Astrocyte of the cerebellum (primary cell): ENCODE data around the gene CTNND1.

Source experiments
- DNase-seq: peaks from one replicate; pipeline ENCODE4 v3.0.0-alpha.2; 2011; ENCODE audit warnings: low read depth
- H3K4me3 ChIP-seq: 2 replicates; pipeline ENCODE4 v1.5.1; 2011; ENCODE audit warnings: mild to moderate bottlenecking, low read depth, low read length, moderate library complexity
- in situ Hi-C: cut with HindIII; loops from 2 replicates; pipeline ENCODE4 v1.10.0; 2017; ENCODE audit warnings: low sequenced_read_pairs
- TF ChIP-seq, protein P1 (sequence below): IDR thresholded peaks from 2 replicates; pipeline ENCODE4 v1.5.1; 2012; ENCODE audit warnings: low read length, low read depth, moderate library complexity, mild to moderate bottlenecking; ENCODE audit errors: missing control alignments

Gene CTNND1

GRCh38 chr11:57798905-57799559 lies 37.4 kb downstream of the CTNND1 start:
- H3K4me3 ChIP-seq, result no peak overlapping the region
- in situ Hi-C loops, result no loop called here
- no peak for DNase-seq
- TF ChIP-seq, protein P1, sequence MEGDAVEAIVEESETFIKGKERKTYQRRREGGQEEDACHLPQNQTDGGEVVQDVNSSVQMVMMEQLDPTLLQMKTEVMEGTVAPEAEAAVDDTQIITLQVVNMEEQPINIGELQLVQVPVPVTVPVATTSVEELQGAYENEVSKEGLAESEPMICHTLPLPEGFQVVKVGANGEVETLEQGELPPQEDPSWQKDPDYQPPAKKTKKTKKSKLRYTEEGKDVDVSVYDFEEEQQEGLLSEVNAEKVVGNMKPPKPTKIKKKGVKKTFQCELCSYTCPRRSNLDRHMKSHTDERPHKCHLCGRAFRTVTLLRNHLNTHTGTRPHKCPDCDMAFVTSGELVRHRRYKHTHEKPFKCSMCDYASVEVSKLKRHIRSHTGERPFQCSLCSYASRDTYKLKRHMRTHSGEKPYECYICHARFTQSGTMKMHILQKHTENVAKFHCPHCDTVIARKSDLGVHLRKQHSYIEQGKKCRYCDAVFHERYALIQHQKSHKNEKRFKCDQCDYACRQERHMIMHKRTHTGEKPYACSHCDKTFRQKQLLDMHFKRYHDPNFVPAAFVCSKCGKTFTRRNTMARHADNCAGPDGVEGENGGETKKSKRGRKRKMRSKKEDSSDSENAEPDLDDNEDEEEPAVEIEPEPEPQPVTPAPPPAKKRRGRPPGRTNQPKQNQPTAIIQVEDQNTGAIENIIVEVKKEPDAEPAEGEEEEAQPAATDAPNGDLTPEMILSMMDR, result no peak

- no peak overlapping the region for H3K4me3 ChIP-seq
- peak; percentile 45 for DNase-seq
- in situ Hi-C loops, result loop anchor here (25.0 kb wide), 1 partner anchor 712 kb away; the partner anchor contains the start of gene OR5B21
- TF ChIP-seq, protein P1, result peak; percentile 67
Measured at GRCh38 chr11:57800444-57801182, 39.0 kb downstream of the CTNND1 start.

- TF ChIP-seq, protein P1, result no peak
- in situ Hi-C loops, result loop anchor here (25.0 kb wide), 1 partner anchor 711 kb away; the partner anchor contains the start of gene OR5B21
- H3K4me3 ChIP-seq, result no peak overlapping the region
- DNase-seq, result no peak
Measured at GRCh38 chr11:57801183-57801485, 39.5 kb downstream of the CTNND1 start.

GRCh38 chr11:57802411-57802810 lies 40.8 kb downstream of the CTNND1 start:
- TF ChIP-seq, protein P1, result no peak
- in situ Hi-C loops, result loop anchor here (25.0 kb wide), 1 partner anchor 710 kb away; the partner anchor contains the start of gene OR5B21
- H3K4me3 ChIP-seq, result no peak overlapping the region
- DNase-seq, result no peak

GRCh38 chr11:57804466-57804865 lies 42.9 kb downstream of the CTNND1 start:
- DNase-seq, result no peak
- in situ Hi-C loops, result loop anchor here (25.0 kb wide), 1 partner anchor 708 kb away; the partner anchor contains the start of gene OR5B21
- no peak overlapping the region for H3K4me3 ChIP-seq
- TF ChIP-seq, protein P1, result no peak

GRCh38 chr11:57805780-57806179 lies 44.2 kb downstream of the CTNND1 start:
- DNase-seq, result no peak
- no peak overlapping the region for H3K4me3 ChIP-seq
- in situ Hi-C loops, result loop anchor here (25.0 kb wide), 1 partner anchor 707 kb away; the partner anchor contains the start of gene OR5B21
- TF ChIP-seq, protein P1, result no peak
